PFSK-1 (cell line): Measurements from ENCODE around the gene LAIR1.

Source experiments
- FOXP2 ChIP-seq: optimal IDR thresholded peaks from 2 replicates; pipeline ENCODE3; 2011; ENCODE audit warnings: borderline replicate concordance, control low read depth, inconsistent platforms; ENCODE audit not compliant: insufficient read depth; ENCODE audit errors: extremely low read length, extremely low read depth
- POLR2AphosphoS5 ChIP-seq: IDR thresholded peaks from 2 replicates; pipeline ENCODE4 v1.6.1; 2012; ENCODE audit warnings: low read depth, mild to moderate bottlenecking, control low read depth, low read length, moderate library complexity
- REST ChIP-seq, 2 experiments: IDR thresholded peaks; 2 replicates each; pipeline versions ENCODE4 v1.6.1 to v1.8.0; 2011 to 2012; ENCODE audit warnings: low read depth in 2 of 2, low read length in 2 of 2, control low read depth in 1 of 2, inconsistent platforms in 1 of 2, mild to moderate bottlenecking in 1 of 2, moderate library complexity in 1 of 2; ENCODE audit not compliant: insufficient read depth in 1 of 2
- SIN3A ChIP-seq: IDR thresholded peaks from 2 replicates; pipeline ENCODE4 v1.6.1; 2012; ENCODE audit warnings: mild to moderate bottlenecking, low read length, moderate library complexity, borderline replicate concordance; ENCODE audit not compliant: insufficient read depth
- TAF1 ChIP-seq: IDR thresholded peaks from 2 replicates; pipeline ENCODE4 v1.6.1; 2012; ENCODE audit warnings: low read length, control low read depth, borderline replicate concordance; ENCODE audit not compliant: insufficient read depth

GRCh38 chr19:54336893-54337857 lies 27.6 kb downstream of the LAIR1 start:
- TF ChIP-seq SIN3A, result no peak
- no peak for TF ChIP-seq POLR2AphosphoS5
- no peak for TF ChIP-seq TAF1
- no peak for TF ChIP-seq REST (IDR thresholded peaks at IDR 0.05; ENCODE audit: insufficient read depth in 1 of 2, low read depth in 2 of 2, low read length in 2 of 2)
- no peak for TF ChIP-seq FOXP2
